ENCODE data around the gene KAZN.

DNA sequence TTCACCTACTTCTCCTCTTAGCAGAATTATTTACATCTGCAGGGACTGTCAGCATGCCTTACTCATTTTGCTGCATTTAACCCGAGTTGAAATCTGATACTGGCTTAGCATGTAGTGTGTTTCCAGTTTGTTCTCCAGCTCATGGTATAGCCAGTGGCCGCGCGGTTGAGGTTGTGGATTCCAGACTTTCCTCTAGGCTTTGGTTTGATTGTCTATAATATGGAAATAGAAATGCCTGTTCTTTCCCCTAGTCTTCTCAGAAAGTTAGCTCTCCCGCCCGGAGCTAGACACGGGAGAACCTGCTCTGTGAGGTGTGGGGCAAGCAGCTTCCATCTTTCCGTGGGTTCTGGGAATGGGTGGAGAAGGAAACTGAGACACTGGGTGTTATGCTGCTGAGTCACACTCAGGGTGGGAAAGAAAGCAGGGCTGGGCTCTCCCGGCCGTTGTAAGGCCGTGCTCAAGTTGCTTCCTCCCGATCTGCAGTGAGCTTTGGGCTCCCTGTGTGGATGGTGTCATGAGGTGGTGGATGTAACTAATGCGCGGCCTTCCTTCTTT is 348.3 kb downstream of the KAZN start:
- TF ChIP-seq RAD21 (IDR thresholded peaks at IDR 0.05; ENCODE audit: low read length) (no peak), NFIC (IDR thresholded peaks at IDR 0.05; ENCODE audit: borderline replicate concordance) (no peak), TEAD4 (IDR thresholded peaks at IDR 0.05; ENCODE audit: borderline replicate concordance, insufficient read depth) (no peak), TAF1 (IDR thresholded peaks at IDR 0.05; ENCODE audit: borderline replicate concordance, low read depth, low read length) (no peak)
- TF ChIP-seq, protein P1, sequence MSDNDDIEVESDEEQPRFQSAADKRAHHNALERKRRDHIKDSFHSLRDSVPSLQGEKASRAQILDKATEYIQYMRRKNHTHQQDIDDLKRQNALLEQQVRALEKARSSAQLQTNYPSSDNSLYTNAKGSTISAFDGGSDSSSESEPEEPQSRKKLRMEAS (IDR thresholded peaks at IDR 0.05; ENCODE audit: low read depth), result 0 out of 2 replicates have a peak, but pooled peaks have one; percentile 50
- TF ChIP-seq, protein P2, sequence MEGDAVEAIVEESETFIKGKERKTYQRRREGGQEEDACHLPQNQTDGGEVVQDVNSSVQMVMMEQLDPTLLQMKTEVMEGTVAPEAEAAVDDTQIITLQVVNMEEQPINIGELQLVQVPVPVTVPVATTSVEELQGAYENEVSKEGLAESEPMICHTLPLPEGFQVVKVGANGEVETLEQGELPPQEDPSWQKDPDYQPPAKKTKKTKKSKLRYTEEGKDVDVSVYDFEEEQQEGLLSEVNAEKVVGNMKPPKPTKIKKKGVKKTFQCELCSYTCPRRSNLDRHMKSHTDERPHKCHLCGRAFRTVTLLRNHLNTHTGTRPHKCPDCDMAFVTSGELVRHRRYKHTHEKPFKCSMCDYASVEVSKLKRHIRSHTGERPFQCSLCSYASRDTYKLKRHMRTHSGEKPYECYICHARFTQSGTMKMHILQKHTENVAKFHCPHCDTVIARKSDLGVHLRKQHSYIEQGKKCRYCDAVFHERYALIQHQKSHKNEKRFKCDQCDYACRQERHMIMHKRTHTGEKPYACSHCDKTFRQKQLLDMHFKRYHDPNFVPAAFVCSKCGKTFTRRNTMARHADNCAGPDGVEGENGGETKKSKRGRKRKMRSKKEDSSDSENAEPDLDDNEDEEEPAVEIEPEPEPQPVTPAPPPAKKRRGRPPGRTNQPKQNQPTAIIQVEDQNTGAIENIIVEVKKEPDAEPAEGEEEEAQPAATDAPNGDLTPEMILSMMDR (IDR thresholded peaks at IDR 0.05), result no peak
- TF ChIP-seq, protein P3, sequence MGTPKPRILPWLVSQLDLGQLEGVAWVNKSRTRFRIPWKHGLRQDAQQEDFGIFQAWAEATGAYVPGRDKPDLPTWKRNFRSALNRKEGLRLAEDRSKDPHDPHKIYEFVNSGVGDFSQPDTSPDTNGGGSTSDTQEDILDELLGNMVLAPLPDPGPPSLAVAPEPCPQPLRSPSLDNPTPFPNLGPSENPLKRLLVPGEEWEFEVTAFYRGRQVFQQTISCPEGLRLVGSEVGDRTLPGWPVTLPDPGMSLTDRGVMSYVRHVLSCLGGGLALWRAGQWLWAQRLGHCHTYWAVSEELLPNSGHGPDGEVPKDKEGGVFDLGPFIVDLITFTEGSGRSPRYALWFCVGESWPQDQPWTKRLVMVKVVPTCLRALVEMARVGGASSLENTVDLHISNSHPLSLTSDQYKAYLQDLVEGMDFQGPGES (IDR thresholded peaks at IDR 0.05; ENCODE audit: low read depth, low read length), result no peak
